GM19193 (cell line): ENCODE data around the gene LEO1.

Experiments
- POLR2A ChIP-seq: IDR thresholded peaks from 4 replicates; pipeline ENCODE4 v1.6.1; 2011; ENCODE audit not compliant: insufficient read depth, insufficient read length; ENCODE audit errors: extremely low read depth

LEO1 gene

GRCh38 chr15:51966192-51966591 lies 5.4 kb downstream of the LEO1 start:
- no peak for TF ChIP-seq POLR2A

DNA sequence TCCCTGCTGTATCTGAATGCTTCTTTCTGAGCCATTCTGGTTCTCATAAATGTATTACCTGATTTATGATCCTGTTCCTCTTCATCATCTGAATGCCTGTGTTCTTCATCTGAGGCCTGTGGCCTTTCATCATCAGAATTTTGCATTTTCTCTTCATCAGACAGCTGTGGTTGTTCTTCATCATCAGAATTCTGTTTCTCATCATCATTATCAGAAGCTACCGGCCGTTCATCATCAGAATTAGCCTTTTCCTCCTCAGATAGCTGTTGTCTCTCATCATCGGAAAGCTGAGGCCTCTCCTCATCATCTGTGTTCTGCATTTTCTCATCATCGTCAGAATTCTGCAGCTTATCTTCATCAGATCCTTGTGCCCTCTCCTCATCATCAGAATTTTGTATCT lies 5.9 kb downstream of the LEO1 start:
- TF ChIP-seq POLR2A = no peak

DNA sequence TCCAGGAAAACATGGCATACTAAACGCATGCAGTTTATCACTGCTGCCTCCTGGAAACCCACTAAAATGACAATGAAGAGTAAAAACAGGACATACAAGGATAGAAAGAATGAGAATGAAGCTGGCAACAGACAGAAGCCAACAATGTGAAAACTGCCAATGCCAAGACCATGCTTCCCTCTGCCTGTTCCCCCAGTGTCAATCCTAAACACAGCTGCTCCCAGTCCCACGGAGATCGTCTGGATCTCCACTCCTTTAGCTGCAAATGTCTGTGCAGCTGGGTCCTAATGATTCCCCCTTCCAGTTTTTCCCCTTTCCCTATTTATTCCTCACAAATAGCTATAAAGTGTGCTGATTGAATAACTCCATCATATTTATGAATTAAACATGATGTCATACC lies 16.1 kb downstream of the LEO1 start:
- no peak for TF ChIP-seq POLR2A

- no peak for TF ChIP-seq POLR2A
Measured at GRCh38 chr15:51952805-51953204, 18.8 kb downstream of the LEO1 start.

GRCh38 chr15:51947124-51947523 lies 24.5 kb downstream of the LEO1 start:
- TF ChIP-seq POLR2A = no peak

DNA sequence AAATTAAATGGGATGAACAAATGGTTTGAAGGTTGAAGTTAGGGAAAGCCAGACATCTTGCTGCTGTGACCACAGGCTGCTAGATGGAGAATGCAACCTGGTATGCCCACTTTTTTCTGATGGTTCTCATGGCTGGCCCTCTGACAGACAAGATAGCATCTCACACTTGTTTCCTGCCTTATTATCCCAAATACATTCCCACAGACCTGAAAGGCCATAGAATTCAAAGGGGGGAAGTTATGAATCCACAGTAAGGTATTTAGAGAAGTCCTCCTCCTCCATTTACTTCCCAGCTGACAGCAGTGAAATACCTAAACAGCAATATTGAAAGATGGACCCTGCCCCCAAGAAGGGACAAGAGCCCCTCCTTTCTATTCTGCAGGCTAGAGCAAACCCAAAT lies 32.4 kb downstream of the LEO1 start:
- no peak for TF ChIP-seq POLR2A

- no peak for TF ChIP-seq POLR2A
Measured at GRCh38 chr15:51938286-51938685, 33.3 kb downstream of the LEO1 start.

- no peak for TF ChIP-seq POLR2A
Measured at GRCh38 chr15:51936105-51936478, 35.5 kb downstream of the LEO1 start.

GRCh38 chr15:51935466-51936104 lies 36.0 kb downstream of the LEO1 start:
- TF ChIP-seq POLR2A = no peak

GRCh38 chr15:51932161-51932560 lies 39.4 kb downstream of the LEO1 start:
- TF ChIP-seq POLR2A = no peak

DNA sequence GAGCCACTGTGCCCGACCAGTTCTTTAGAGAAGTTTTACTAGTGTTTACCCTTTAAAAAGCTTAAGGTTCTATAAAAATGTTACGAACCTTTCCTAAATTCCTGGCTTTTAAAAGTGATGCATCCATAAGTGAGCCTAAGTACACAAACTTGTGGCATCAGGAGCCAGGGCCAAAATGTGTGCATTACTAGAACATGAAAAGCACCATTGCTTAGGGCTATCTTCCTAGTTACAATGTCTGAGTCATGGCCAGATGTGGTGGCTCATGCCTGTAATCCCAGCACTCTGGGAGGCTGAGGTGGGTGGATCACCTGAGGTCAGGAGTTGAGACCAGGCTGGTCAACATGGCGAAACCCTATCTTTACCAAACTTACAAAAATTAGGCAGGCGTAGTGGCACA lies 39.9 kb downstream of the LEO1 start:
- TF ChIP-seq POLR2A = no peak

DNA sequence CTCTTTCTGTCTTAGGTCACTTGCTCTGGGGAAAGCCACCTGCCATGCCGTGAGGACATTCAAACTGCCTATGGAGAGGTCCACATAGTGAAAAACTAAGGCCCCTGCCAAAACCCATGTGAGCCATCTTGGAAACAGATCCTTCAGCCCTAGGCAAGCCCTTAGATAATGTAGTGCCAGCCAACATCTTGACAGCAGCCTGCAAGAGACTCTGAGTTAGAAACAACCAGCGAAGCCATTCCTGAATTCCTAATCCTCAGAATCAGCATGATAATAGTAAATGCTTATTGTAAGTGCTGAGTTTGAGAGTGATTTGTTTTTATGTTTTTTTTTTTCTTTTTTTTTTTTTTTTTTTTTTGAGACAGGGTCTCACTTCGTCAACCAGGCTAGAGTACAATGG lies 40.6 kb downstream of the LEO1 start:
- no peak for TF ChIP-seq POLR2A

DNA sequence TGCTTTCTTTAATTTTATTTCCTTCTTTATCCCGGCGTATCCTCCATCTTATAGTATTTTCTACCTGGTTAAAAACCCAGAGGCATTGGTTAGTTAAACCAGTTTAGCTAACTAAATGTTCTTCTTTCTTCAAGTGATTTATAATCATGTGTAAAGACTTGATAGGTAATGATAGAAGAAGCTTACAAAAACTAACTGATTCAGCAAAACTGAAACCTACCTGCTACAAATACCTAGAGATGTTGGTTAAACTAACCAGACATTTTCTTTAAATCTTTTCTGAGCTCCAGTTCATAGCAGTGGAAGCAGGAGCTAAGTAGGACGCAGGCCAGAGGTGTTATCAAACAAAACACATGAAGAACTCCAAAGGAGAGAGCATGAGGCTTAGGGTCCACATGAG lies 44.8 kb downstream of the LEO1 start:
- TF ChIP-seq POLR2A = no peak

- TF ChIP-seq POLR2A = no peak
Measured at GRCh38 chr15:51924156-51925068, 47.2 kb downstream of the LEO1 start.

GRCh38 chr15:51917493-51917892 lies 54.1 kb downstream of the LEO1 start:
- no peak for TF ChIP-seq POLR2A

- no peak for TF ChIP-seq POLR2A
Measured at GRCh38 chr15:51912528-51912927, 59.0 kb downstream of the LEO1 start.
